ENCODE data around the gene PNPLA7.
"Not testable (repeated sequence)": the region's sequence is repeated elsewhere in the genome, so short reads cannot be mapped to it uniquely, and the experiment has no call there.

PNPLA7 gene

DNA sequence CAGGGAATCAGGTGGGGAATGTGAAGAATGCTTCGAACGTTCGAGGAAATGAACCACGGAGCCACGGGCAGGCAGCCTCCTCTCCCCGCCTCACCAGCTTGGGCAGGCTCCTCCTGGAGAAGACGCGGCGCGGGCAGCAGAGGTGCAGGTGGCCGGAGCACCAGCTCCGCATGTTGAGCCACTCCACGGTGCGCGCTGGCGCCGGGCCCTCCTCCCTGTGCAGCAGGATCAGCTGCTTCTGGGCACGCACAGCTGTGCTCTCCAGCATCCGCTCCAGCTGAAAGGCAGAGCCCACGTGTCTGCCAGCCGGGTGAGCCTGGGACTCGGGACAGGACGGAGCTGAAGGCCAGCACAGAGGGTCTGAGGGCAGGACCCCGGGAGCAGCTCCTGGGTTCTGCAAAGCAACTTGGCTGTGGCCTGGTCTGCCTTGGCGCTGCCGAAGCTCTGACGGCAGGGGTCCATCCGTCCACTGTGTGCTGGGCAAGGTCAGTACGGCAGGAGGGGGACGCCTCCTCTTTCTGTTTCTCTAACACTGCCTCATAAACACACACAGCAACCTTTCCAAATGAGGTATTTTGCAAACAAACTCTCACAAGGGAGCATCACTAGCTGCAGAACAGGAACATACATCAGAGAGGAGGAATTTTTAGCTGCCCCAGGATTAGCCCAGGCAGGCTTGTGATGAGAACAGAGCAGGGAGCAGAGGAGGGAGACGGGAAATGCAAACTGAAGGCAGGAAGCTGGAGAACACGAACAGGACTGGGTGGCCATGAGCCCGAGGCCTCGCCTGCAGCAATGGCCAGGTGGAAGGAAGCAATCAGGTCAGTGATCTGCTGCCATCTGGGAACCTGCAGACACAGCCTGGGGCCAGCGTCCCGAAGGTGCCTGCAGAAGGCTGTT is 71.0 kb downstream of the PNPLA7 start:
- DNase-seq (ENCODE audit: low spot score), result no peak

DNA sequence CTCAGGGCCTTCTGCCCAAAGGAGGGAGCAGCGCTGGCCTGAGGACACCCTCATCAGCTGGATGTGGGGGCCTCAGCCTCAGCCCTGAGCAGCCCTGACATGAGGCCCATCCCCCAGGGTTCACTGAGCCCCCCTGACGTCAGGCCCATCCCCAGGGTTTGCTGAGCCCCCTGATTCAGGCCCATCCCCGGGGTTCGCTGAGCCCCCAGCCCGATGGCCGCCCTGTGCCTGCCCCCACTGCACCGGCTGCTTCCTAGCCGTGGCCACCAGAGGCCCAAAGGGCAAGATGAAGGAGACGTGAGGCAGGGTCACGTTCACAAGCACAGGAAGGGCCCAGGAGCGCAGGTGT is 71.6 kb downstream of the PNPLA7 start:
- no peak for DNase-seq (ENCODE audit: low spot score)

DNA sequence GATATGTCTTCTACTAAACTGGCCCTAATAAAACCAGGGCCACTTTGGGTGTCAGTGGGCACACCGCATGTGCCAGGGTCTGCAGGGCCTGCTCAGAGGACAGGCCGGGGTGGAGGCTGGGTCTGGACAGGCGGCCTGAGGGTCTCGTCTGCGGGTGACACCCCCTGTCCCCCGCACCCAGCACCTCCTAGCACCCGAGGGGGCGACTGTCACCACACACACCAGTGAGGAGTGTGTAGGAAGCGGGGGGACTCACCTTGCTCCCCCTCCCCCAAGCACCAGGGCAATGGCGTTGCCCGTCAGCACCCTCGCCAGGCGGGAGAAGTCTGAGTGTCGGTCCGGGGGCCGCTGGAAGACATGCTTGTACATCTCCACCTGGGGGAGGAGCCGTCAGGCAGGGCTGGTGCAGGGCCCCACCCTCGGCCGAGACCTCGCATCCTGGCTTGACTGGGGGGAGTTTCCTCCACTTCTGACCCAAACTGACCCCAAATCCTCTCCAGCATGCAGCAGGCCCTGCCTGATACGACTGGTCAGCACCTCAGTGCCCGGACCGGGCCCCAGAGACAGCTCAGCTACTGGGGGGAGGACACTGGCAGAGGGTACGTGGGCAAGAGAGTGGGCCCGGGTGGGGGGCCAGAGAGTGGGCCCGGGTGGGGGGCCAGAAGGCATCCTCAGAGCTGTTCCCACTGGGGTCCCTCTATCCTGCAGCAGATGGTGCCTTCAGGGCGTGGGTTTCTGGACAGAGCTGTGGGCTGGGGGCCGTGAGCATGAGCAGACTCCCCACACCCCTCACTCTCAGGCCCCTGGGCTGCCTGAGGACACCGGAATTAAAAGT is 72.2 kb downstream of the PNPLA7 start:
- no peak for DNase-seq (ENCODE audit: low spot score)

DNA sequence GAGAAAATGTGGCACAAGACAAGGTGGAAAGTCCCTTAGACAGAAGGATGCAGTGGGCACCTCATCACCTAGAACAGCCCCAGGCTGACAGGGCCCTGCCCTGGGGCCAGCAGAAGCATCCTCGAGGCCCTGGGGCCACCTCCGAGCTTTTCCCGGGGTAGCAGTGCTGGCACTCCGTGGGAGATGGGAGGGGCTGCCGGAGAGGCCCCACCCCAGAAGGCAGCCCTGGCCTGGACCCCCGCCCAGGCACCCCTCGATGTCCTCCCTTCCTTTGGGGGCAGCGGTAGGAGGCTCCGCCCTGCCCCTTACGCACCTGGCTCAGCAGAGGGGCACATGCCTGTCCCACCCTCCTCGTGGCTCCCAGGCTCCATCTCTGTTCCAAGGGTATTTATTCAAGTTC is 73.3 kb downstream of the PNPLA7 start:
- DNase-seq (ENCODE audit: low spot score), result no peak

DNA sequence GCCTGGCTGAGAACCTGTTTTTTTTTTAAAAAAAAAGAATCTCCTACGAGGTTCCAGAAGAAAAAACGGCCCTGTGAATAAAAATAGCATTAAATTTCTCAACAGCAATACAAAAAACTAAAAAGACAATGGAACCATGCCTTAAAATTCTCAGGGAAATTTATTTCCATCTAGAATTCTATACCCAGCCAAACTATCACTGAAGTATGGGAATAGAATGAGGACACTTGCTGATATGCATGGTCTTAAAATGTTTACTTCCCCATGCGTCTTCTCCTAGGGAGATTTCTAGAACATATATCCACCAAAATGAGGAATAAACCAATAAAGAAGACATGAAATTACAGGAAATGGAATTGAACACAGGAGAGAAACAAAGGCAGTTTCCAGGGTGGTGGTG is 74.5 kb downstream of the PNPLA7 start:
- no peak for DNase-seq (ENCODE audit: low spot score)

DNA sequence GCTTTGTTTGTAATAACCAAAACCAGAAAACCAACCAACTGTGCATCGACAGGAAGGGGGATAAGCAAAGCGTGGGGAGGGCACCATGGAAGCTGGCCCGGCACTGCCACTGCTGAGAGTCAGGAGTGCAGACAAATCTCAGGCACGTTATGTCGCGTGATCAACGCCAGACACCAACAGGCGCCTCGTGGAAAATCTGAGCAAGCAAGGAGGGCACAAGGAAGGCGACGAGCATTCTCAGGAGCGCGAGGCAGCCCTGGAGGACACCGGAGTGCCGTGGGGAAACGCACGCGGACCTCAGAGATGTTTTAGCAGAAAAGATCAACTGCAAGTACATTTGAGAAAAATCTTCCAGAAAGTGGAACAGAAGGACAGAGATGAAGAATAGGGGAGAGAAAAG is 75.9 kb downstream of the PNPLA7 start:
- DNase-seq (ENCODE audit: low spot score), result no peak

DNA sequence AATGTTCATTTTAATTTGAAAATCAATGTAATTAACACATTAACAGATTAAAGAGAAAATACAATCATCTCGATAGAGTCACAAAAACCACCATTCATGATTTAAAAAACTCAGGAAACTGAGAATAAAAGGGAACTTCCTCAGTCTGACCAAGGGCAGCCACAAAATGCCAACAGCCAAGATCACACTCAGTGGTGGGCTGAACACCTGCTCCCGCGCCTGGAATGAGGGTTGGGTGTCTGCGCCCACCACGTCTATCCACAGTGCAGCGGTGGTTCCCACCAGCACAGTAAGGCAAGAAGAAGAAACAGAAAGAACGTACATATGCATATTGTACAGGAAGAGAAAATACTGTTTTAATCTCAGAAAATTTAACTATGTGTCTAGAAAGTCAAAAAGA is 79.4 kb downstream of the PNPLA7 start:
- DNase-seq (ENCODE audit: low spot score), result no peak

DNA sequence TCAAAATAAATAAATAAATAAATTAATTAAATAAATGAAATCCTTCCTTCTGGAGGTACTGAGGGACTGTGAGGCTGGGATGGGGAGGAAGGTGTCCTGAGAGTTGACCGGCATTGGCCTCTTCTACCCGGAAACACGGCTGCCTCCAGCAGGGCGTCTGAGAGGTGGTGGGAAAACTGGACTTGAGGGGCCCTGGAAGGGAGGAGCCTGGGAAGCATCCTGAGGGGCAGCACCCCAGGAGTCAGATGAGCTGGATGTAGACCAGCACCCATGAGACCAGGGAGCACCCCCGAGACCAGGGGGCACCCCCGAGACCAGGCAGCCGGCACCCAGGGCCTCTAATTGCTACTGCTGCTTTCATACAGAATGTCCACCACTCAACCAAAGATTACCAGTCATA is 82.3 kb downstream of the PNPLA7 start:
- no peak for DNase-seq (ENCODE audit: low spot score)

DNA sequence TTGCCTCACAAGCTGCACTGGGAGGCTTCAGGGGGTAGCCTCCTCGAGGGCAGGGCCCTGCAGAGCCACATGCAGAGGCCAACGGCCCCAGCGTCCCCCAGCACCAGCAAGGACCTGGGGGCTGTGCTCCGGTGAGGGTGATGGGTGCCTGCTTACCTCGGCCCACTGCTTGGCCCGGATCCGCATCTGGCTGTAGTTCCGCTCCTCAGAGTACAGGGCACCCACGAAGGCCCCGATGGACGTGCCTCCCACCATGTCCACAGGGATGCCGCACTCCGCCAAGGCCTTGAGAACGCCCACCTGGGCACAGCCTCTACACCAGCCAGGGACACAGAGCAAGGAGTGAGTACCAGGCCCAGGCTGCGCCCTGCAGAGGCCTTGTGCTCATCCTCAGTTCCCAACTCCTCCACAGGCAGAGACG is 83.0 kb downstream of the PNPLA7 start:
- DNase-seq (ENCODE audit: low spot score), result no peak

DNA sequence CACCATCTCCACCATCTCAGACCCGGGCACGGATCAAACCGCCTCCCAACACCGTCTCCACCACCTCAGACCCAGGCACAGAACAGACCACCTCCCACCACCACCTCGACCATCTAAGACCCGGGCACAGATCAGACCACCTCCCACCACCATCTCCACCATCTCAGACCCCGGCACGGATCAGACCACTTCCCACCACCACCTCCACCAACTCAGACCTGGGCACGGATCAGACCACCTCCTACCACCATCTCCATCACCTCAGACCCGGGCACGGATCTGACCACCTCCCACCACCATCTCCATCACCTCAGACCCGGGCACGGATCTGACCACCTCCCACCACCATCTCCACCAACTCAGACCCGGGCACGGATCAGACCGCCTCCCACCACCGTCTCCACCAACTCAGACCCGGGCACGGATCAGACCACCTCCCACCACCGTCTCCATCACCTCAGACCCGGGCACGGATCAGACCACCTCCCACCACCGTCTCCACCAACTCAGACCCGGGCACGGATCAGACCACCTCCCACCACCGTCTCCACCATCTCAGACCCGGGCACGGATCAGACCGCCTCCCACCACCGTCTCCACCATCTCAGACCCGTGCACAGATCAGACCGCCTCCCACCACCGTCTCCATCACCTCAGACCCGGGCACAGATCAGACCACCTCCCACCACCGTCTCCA is 83.7 kb downstream of the PNPLA7 start:
- DNase-seq (ENCODE audit: low spot score), result not testable (repeated sequence)

DNA sequence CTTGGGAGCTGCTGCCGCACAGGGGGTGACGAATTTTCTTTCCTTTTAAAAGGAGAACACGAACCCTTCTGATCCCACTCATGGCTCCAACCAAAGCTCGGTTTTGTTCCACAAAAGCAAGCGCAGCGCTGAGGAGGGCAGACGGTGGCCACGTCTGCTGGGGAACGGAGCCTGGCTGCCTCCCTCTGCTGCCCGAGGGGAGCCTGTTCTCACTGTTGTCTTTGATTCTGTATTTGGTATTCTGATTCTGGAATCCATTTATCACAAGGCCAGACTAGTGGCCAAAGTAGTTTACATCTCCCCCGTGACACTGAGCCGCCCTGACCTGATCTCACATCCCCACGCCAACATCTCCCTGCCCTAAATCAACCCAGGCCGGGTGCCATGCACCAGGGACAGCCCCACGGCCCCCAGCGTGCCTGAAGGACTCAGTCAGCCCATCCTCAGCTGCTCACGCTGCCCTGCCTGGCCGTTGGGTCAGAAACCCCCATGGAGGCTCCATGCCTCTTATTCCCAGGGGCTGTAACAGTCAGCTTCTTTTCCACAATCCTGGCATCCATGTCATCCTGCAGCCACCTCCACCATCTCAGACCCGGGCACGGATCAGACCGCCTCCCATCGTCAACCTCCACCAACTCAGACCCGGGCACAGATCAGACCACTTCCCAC is 84.3 kb downstream of the PNPLA7 start:
- DNase-seq (ENCODE audit: low spot score), result no peak

DNA sequence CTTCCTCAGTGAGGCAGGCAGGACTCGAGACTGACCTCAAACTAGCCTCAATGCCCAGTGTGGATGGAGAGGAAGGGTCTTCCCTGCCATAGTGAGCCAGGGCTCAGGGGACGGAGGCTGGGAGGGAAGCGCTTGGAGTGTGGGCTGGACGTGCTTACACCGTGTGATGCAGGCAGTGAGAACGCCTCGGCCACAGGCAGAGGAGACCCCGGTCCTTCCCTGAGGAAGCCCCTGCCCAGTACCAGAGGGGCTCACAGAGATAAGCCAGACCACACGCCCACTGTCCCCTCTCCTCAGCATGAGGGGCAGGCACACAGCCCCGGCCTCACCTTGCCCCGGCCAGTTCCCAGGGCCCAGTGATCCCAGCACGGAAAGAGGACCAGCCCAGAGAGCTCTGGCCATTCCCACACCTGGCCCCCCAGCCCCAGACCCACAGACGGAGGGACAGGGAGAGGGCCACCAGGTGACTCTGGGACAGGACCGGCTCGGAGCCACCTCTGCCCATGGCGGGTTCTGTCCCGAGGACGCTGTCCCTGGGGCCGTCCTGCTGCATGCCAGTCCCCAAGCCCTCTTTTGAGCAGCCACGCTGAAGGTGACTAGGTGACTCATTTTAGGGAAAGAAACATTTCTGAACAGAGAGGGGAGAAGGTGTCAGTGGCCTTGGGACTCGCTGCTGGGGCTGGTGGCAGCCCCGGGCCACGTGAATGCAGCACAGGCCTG is 85.0 kb downstream of the PNPLA7 start:
- DNase-seq (ENCODE audit: low spot score), result no peak

DNA sequence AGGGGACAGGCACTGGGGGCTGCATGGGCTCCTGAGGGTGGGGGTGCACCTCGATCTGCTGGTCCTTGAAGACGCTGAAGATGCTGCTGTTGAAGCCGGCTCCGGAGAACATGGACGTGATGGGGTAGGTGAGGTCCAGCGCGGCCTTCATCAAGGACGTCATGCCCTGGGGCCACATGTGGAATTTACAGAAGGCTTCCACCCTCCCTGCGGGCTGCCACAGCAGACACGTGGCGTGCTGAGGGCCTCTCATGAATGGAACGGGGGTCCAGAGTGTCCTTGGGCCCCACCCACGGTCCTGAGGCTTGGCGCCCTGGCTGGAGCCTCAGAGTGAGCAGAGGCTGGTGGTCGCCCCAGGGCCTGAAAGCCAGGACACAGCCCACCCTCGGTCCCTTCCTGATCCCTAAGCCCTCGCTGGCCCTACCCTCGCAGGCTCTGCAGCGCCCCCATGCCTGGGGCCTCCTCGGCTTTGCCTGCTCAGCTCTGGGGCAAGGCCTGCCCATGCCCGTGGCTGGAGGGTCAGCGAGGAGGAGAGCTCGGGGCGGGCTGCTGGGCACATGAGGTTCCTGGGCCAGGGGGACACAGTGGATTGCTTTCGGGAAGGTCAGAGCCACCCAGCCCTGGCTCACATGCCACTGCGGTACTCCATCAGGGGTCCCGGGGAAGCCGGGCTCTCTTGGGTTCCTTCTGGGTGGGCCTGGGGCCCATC is 85.8 kb downstream of the PNPLA7 start:
- DNase-seq (ENCODE audit: low spot score), result no peak

DNA sequence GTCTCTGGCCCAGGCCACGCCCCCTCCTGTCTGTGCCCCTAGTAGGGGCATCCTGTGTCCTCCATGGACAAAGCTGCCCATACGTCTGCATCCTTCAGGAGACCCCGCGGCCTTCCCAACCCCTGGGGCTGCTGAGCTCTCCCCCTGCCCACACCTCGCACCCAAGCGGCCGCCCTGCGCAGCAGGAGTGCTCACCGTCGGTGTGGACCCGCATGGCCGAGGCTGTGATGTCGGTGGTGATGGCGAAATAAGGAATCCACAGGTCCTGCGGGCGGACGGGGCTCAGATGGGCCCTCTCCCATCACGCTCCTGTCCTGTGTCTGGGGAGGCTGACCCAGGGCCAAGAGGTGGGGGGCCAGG is 86.3 kb downstream of the PNPLA7 start:
- DNase-seq (ENCODE audit: low spot score), result no peak

DNA sequence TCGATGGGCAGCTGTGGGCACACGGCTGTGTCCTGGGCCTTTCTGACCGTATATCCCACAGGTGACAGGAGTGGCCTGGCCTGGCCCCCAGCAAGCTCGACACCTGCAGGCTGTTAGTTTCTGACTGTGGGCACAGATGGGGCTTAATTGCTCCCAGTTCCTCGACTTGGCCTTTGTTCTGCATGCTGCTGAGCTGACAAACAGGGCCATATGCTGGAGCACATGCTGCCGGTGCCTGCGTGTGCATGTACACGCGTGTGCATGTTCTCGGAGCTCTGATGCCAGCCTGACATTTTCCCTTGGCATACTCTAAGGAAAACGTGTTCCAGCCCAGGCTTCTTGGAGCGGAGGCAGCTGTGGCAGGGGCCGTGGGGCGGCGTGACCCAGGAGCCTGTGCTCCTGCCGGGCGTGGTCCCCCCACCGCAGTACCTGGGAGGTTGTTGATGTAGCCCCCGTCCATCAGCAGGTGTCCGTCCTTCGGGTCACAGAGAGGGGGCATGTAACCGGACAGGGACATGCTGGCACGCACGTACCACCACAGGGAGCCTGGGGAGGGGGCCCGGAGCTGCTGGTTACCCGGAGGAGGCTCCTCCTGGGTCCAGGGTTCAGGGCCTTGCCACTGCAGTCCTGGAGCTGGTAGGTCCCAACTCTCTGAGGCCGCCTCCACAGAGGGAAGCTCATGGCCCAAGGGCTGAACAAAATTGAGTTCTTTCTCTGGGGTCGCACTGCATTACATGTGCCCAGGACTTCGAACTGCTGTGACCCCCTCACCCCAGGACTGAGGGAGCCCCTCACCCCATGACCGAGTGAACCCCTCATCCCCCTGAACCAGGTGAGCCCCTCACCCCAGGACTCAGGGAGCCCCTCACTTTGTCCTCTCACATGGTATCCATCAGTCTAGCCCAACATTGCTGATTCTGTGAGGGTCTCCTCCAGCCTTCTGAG is 86.9 kb downstream of the PNPLA7 start:
- no peak for DNase-seq (ENCODE audit: low spot score)

DNA sequence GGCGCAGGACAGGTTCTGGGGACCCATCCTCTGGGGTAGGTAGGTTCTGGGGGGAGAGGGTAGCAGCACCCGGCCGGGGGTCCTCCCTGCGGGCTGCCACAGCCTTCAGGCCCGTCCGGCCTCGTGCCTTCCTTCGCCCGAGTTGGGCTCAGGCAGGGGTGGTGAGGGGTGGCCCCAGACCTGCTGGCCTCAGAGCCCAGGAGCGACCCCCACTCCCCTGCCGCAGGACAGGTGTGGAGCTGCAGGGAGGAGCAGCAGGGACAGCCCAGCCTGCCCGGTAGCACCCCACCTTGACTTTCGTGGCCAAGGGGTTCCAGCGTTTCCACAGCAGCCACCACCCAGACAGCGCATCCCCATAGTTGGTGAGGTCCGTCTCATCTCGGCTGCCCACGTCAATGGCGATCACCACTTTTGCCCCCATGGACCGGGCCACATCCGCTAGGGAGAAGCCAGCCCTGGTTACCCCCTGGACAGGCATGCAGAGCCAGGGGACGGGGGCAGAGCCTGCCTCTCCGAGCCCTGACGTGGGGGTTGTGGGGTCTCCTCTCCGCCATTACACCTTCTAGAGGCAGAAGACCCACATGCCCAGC is 87.7 kb downstream of the PNPLA7 start:
- no peak for DNase-seq (ENCODE audit: low spot score)

DNA sequence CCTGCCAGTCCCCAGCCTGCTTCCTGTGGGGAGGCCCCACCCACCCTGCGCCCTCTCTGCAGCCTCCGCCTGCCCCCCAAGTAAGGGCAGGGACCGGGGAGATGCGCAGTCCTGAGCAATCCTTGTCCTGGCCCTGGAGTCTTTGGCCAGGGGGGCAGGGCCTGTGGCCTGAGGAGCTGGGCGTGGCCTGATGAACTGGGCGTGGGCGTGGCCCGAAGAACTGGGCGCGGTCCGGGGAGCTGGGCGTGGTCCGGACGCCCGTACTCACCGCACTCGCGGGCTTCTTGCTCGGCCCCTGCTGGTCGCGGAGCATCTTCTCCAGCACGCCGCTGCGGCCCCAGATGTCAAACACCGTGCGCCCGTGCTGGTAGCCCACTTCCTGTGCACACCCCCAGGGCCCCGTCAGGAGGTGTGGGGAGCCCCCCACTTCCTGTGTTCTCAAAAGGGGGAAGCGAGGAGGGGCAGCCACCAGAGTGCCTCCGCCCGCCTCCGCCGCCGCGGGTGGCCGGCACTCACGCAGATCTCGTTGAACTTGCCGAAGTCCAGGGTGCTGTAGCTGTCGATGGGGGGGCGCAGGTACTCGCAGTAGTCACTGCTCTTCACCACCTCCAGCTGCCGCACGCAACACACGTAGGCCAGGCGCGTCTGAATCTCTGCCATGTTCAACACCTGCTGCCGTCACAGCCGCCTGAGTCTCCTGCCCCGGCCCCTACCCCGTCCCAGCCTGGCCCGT is 88.4 kb downstream of the PNPLA7 start:
- no peak for DNase-seq (ENCODE audit: low spot score)

DNA sequence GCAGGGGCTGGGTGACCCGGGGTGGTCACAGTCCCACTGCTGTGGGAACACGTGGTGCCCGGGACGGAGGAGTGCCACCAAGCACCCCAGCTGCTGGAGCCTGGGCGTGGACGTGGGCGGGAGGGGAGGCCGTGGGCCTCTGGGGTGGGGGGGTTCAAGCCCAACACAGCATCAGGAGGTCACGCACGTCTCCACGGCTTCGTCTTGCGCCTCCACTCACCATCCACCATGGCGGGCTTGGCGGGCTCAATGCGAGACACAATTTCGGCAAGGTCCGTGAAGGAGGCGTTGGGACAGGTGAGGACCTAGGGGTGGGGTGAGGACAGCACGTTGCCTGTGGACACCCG is 88.9 kb downstream of the PNPLA7 start:
- no peak for DNase-seq (ENCODE audit: low spot score)
